Panc1 (cell line): ENCODE data around the gene NPTXR.

Experiments used
- POLR2AphosphoS5 ChIP-seq: IDR thresholded peaks from 2 replicates; pipeline ENCODE4 v1.6.1; 2012; ENCODE audit warnings: mild to moderate bottlenecking, low read depth, low read length, moderate library complexity
- TCF7L2 ChIP-seq: IDR thresholded peaks from 2 replicates; pipeline ENCODE4 v1.6.1; 2011; ENCODE audit warnings: mild to moderate bottlenecking, low read depth, low read length, inconsistent platforms
- TF ChIP-seq, protein P1 (sequence below): fragments of 450-650 bp; IDR thresholded peaks from 2 replicates; pipeline ENCODE4 v1.5.1; 2017; ENCODE audit warnings: mild to moderate bottlenecking
- TF ChIP-seq, protein P2 (sequence below), 2 experiments: IDR thresholded peaks; 2 replicates each; pipeline ENCODE4 v1.6.1; 2011 to 2012; ENCODE audit warnings: low read depth in 2 of 2, control low read depth in 1 of 2, low read length in 1 of 2, mild to moderate bottlenecking in 1 of 2, moderate library complexity in 1 of 2; ENCODE audit not compliant: insufficient read depth in 1 of 2

DNA sequence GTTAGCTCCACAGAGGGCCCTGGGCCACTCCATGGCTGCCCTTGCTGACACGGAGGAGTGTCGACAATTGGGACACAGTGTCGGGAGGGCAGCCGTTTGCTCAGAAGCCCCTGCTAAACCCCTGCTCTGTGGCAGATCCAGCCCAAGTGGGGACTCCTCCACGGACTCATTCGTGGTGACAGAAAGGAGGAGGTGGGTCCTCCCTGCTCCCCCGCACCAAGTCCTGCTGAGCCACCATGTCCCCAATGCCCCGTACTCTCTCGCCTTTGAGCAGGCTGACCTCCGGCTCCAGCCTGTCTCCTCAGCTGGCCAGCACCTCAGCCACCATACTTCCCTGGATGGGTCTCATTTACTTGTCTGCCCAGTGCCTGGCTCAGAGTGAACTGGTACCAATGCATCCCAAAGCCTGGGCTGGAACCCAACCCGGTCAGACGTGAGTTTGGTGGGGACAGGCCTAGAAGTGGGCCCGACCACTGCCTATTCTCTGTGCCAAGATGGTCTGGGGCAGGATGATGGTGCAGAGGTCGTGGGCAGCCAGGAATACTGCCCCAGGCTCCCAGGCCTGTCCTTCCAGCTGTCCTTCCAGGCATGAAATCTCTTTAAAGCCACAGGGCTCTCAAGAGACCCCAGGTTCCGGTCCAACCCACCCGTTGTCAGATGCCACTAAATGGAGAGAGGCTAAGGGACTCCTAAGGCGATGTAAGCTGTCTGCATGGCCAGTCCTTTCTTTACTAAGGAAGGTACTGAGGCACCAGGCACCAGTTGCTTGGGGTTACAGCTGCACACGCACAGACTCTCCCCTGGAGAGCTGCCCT lies 23.9 kb upstream of the NPTXR start:
- TF ChIP-seq, protein P1, sequence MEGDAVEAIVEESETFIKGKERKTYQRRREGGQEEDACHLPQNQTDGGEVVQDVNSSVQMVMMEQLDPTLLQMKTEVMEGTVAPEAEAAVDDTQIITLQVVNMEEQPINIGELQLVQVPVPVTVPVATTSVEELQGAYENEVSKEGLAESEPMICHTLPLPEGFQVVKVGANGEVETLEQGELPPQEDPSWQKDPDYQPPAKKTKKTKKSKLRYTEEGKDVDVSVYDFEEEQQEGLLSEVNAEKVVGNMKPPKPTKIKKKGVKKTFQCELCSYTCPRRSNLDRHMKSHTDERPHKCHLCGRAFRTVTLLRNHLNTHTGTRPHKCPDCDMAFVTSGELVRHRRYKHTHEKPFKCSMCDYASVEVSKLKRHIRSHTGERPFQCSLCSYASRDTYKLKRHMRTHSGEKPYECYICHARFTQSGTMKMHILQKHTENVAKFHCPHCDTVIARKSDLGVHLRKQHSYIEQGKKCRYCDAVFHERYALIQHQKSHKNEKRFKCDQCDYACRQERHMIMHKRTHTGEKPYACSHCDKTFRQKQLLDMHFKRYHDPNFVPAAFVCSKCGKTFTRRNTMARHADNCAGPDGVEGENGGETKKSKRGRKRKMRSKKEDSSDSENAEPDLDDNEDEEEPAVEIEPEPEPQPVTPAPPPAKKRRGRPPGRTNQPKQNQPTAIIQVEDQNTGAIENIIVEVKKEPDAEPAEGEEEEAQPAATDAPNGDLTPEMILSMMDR = no peak
- TF ChIP-seq POLR2AphosphoS5 = no peak
- TF ChIP-seq, protein P2, sequence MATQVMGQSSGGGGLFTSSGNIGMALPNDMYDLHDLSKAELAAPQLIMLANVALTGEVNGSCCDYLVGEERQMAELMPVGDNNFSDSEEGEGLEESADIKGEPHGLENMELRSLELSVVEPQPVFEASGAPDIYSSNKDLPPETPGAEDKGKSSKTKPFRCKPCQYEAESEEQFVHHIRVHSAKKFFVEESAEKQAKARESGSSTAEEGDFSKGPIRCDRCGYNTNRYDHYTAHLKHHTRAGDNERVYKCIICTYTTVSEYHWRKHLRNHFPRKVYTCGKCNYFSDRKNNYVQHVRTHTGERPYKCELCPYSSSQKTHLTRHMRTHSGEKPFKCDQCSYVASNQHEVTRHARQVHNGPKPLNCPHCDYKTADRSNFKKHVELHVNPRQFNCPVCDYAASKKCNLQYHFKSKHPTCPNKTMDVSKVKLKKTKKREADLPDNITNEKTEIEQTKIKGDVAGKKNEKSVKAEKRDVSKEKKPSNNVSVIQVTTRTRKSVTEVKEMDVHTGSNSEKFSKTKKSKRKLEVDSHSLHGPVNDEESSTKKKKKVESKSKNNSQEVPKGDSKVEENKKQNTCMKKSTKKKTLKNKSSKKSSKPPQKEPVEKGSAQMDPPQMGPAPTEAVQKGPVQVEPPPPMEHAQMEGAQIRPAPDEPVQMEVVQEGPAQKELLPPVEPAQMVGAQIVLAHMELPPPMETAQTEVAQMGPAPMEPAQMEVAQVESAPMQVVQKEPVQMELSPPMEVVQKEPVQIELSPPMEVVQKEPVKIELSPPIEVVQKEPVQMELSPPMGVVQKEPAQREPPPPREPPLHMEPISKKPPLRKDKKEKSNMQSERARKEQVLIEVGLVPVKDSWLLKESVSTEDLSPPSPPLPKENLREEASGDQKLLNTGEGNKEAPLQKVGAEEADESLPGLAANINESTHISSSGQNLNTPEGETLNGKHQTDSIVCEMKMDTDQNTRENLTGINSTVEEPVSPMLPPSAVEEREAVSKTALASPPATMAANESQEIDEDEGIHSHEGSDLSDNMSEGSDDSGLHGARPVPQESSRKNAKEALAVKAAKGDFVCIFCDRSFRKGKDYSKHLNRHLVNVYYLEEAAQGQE (IDR thresholded peaks at IDR 0.05; ENCODE audit: insufficient read depth in 1 of 2, low read depth in 2 of 2, low read length in 1 of 2) = no peak
- no peak for TF ChIP-seq TCF7L2
